ENCODE data around the gene MLLT10.

The MLLT10 gene

DNA sequence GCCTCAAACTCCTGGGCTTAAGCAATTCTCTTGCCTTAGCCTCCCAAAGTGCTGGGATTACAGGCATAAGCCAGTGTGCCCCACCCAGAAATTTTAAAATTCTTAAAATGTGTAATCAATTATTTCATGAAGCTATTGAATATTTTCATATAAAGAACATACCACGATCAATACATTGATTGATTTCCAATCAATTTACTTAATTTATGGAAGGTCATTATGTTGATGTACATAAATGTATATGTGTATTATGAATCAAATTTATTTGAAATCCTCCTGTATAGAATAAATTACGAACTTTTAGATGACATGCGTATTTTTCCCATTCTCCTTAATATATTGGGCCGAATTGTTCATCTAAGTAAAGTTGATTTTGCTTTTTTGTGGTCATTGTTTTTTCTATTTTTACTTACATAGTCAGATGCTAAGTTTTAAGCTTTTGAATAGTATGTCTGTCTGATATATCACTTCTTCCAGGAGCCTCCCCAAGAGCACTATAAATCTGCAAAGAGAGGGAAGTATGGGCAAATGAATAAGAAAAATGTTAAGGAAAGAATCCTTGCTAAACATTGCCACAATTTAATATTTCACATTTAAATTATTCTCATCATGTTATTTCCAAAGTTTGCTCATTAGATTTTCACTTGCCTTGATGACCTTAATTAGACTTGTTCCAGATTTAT, 43.9 kb upstream of the MLLT10 start:
- TF ChIP-seq TAF1 (IDR thresholded peaks at IDR 0.05; ENCODE audit: borderline replicate concordance, insufficient read depth, low read length) (no peak), SIN3A (IDR thresholded peaks at IDR 0.05; ENCODE audit: borderline replicate concordance, insufficient read depth, low read length) (no peak), FOXP2 (optimal IDR thresholded peaks at IDR 0.05; ENCODE audit: borderline replicate concordance, extremely low read depth, extremely low read length, insufficient read depth) (no peak), POLR2AphosphoS5 (IDR thresholded peaks at IDR 0.05; ENCODE audit: low read depth, low read length) (no peak)
- TF ChIP-seq, protein P1, sequence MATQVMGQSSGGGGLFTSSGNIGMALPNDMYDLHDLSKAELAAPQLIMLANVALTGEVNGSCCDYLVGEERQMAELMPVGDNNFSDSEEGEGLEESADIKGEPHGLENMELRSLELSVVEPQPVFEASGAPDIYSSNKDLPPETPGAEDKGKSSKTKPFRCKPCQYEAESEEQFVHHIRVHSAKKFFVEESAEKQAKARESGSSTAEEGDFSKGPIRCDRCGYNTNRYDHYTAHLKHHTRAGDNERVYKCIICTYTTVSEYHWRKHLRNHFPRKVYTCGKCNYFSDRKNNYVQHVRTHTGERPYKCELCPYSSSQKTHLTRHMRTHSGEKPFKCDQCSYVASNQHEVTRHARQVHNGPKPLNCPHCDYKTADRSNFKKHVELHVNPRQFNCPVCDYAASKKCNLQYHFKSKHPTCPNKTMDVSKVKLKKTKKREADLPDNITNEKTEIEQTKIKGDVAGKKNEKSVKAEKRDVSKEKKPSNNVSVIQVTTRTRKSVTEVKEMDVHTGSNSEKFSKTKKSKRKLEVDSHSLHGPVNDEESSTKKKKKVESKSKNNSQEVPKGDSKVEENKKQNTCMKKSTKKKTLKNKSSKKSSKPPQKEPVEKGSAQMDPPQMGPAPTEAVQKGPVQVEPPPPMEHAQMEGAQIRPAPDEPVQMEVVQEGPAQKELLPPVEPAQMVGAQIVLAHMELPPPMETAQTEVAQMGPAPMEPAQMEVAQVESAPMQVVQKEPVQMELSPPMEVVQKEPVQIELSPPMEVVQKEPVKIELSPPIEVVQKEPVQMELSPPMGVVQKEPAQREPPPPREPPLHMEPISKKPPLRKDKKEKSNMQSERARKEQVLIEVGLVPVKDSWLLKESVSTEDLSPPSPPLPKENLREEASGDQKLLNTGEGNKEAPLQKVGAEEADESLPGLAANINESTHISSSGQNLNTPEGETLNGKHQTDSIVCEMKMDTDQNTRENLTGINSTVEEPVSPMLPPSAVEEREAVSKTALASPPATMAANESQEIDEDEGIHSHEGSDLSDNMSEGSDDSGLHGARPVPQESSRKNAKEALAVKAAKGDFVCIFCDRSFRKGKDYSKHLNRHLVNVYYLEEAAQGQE (IDR thresholded peaks at IDR 0.05; ENCODE audit: insufficient read depth in 1 of 2, low read depth in 2 of 2, low read length in 2 of 2): no peak

- no peak for TF ChIP-seq SIN3A (IDR thresholded peaks at IDR 0.05; ENCODE audit: borderline replicate concordance, insufficient read depth, low read length)
- no peak for TF ChIP-seq POLR2AphosphoS5 (IDR thresholded peaks at IDR 0.05; ENCODE audit: low read depth, low read length)
- TF ChIP-seq, protein P1 (IDR thresholded peaks at IDR 0.05; ENCODE audit: insufficient read depth in 1 of 2, low read depth in 2 of 2, low read length in 2 of 2): no peak
- no peak for TF ChIP-seq FOXP2 (optimal IDR thresholded peaks at IDR 0.05; ENCODE audit: borderline replicate concordance, extremely low read depth, extremely low read length, insufficient read depth)
- no peak for TF ChIP-seq TAF1 (IDR thresholded peaks at IDR 0.05; ENCODE audit: borderline replicate concordance, insufficient read depth, low read length)
These were observed 43.3 kb upstream of the MLLT10 start for GRCh38 chr10:21490711-21491105.

DNA sequence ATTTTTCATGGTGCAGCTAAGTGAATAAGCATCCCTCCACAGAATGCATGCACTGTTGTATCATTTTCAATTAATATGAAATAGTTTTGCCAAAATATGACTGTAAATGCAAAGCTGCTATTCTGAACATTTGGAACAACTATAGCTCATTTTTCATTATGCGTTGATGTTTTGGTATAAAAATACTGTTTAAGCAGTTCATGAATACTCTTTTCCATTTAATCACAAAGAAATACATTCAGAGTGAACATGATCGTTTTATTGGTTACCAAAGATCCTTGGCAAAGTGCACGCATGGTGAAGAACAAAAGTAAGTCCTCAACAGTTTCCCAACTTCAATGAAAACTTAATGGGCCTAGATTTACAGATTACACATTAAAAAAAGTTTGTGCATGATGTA, 41.6 kb upstream of the MLLT10 start:
- TF ChIP-seq POLR2AphosphoS5 (IDR thresholded peaks at IDR 0.05; ENCODE audit: low read depth, low read length): no peak
- TF ChIP-seq SIN3A (IDR thresholded peaks at IDR 0.05; ENCODE audit: borderline replicate concordance, insufficient read depth, low read length): no peak
- TF ChIP-seq, protein P1 (IDR thresholded peaks at IDR 0.05; ENCODE audit: insufficient read depth in 1 of 2, low read depth in 2 of 2, low read length in 2 of 2): no peak
- TF ChIP-seq TAF1 (IDR thresholded peaks at IDR 0.05; ENCODE audit: borderline replicate concordance, insufficient read depth, low read length): no peak
- no peak for TF ChIP-seq FOXP2 (optimal IDR thresholded peaks at IDR 0.05; ENCODE audit: borderline replicate concordance, extremely low read depth, extremely low read length, insufficient read depth)

DNA sequence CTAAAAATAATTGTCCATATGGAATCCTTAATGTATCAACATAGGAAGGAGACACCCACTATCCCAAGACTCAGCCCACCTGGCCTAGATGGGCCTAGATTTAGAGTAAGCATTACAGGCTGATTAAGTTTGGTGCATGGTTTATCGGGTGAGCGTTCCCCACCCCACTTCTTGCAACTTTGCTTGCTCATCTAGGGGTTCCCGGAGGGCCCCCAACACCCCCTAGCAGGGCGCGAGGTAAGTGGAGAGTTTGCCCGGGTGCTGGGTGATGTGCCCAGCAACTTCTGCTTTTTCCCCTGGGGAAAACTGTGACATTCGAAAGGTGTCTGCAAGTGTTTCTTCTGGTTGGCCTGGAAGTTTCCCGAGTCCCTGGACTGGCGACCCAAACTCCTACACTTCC, 40.2 kb upstream of the MLLT10 start:
- TF ChIP-seq POLR2AphosphoS5 (IDR thresholded peaks at IDR 0.05; ENCODE audit: low read depth, low read length) (no peak), FOXP2 (optimal IDR thresholded peaks at IDR 0.05; ENCODE audit: borderline replicate concordance, extremely low read depth, extremely low read length, insufficient read depth) (no peak), SIN3A (IDR thresholded peaks at IDR 0.05; ENCODE audit: borderline replicate concordance, insufficient read depth, low read length) (no peak), TAF1 (IDR thresholded peaks at IDR 0.05; ENCODE audit: borderline replicate concordance, insufficient read depth, low read length) (no peak)
- TF ChIP-seq, protein P1 (IDR thresholded peaks at IDR 0.05; ENCODE audit: insufficient read depth in 1 of 2, low read depth in 2 of 2, low read length in 2 of 2): no peak
